HG02759 (cell line): Measurements from ENCODE around the gene TMEM185B.
"Not testable (repeated sequence)": the region's sequence is repeated elsewhere in the genome, so short reads cannot be mapped to it uniquely, and the experiment has no call there.

Experiments used
- ATAC-seq: cut with Tn5 transposase; IDR thresholded peaks from one replicate; pipeline ENCODE4 v1.9.1; 2021; ENCODE audit warnings: mild to moderate bottlenecking, moderate library complexity; ENCODE audit not compliant: unreplicated experiment

The TMEM185B gene

GRCh38 chr2:120223034-120223912 is at the start of gene TMEM185B:
TMEM185B (minus strand) TSS chr2:120223400; CDS start chr2:120222976, 424 bp downstream.
- peak; percentile 93 for ATAC-seq

GRCh38 chr2:120271711-120272379 is 48.6 kb upstream of the TMEM185B start:
- no peak for ATAC-seq

GRCh38 chr2:120269816-120270215 is 46.6 kb upstream of the TMEM185B start:
- ATAC-seq, result no peak

GRCh38 chr2:120269076-120269744 is 46.0 kb upstream of the TMEM185B start:
- ATAC-seq, result no peak

GRCh38 chr2:120267348-120267747 is 44.1 kb upstream of the TMEM185B start:
- ATAC-seq, result no peak

- peak; percentile 45 for ATAC-seq
Observed at GRCh38 chr2:120265006-120265405, 41.8 kb upstream of the TMEM185B start.

GRCh38 chr2:120262761-120263428 is 39.7 kb upstream of the TMEM185B start:
- no peak for ATAC-seq

- ATAC-seq, result no peak
Observed at GRCh38 chr2:120262150-120262549, 39.0 kb upstream of the TMEM185B start.

GRCh38 chr2:120261387-120262006 is 38.3 kb upstream of the TMEM185B start:
- ATAC-seq, result peak; percentile 85

- no peak for ATAC-seq
Observed at GRCh38 chr2:120260736-120261135, 37.5 kb upstream of the TMEM185B start.

GRCh38 chr2:120259939-120260338 is 36.7 kb upstream of the TMEM185B start:
- ATAC-seq, result not testable (repeated sequence)

GRCh38 chr2:120258196-120258595 is 35.0 kb upstream of the TMEM185B start:
- no peak for ATAC-seq

GRCh38 chr2:120257522-120257921 is 34.3 kb upstream of the TMEM185B start:
- no peak for ATAC-seq

GRCh38 chr2:120256651-120257000 is 33.4 kb upstream of the TMEM185B start:
- ATAC-seq, result no peak

- no peak for ATAC-seq
Observed at GRCh38 chr2:120255986-120256650, 32.9 kb upstream of the TMEM185B start.

- no peak for ATAC-seq
Observed at GRCh38 chr2:120255071-120255470, 31.9 kb upstream of the TMEM185B start.

- ATAC-seq, result no peak
Observed at GRCh38 chr2:120254178-120254577, 31.0 kb upstream of the TMEM185B start.

GRCh38 chr2:120253021-120253882 is 30.1 kb upstream of the TMEM185B start:
- peak; percentile 33 for ATAC-seq
